Testis (tissue), 3 donors: ENCODE measurements around the gene POU6F2. TPM values are rescaled to one million over a fixed set of nuclear protein-coding genes. Genes with fewer than 3 reads are reported as not detected.

Experiments used
- DNase-seq: peaks from one replicate; pipeline ENCODE4 v3.0.0-alpha.2; 2019
- H3K27ac ChIP-seq, 2 donors: fragments of 200-600 bp; sonication (generic); one replicate each; pipeline ENCODE4 v1.5.1; 2019
- H3K27me3 ChIP-seq: fragments of 200-600 bp; sonication (generic); one replicate; pipeline ENCODE4 v1.5.1; 2019
- H3K36me3 ChIP-seq: fragments of 200-600 bp; sonication (generic); one replicate; pipeline ENCODE4 v1.5.1; 2017; ENCODE audit warnings: low read depth; ENCODE audit errors: missing control alignments
- H3K4me1 ChIP-seq: fragments of 200-600 bp; sonication (generic); one replicate; pipeline ENCODE4 v1.5.1; 2019
- H3K4me3 ChIP-seq, 2 donors: fragments of 200-600 bp; sonication (generic); one replicate each; pipeline ENCODE4 v1.5.1; 2017 to 2019
- H3K9me3 ChIP-seq: fragments of 200-600 bp; sonication (generic); one replicate; pipeline ENCODE4 v1.5.1; 2017
- POLR2A ChIP-seq: fragments of 450-650 bp; IDR thresholded peaks from one replicate; pipeline ENCODE4 v1.6.1; 2017; ENCODE audit warnings: antibody characterized with exemption, mild to moderate bottlenecking, moderate library complexity
- WGBS, 2 donors: methylation state at CpG; one replicate each; pipeline ENCODE4 v1.1.5; 2018; 5-methylcytosine and 5-hydroxymethylcytosine counted together
- intact Hi-C: fragments of 100-400 bp; cut with DNase I; formaldehyde crosslinking; loops from one replicate; pipeline ENCODE4 v1.15.1; 2023; ENCODE audit warnings: low total_unique reads
- polyA plus RNA-seq: library from polyadenylated mRNA; stranded (reverse); fragments of 350-450 nt; fragmentation: Illumina TruSeq; extraction: RNeasy Lipid Tissue Mini Kit (QIAGEN cat#74804); gene quantifications from one replicate; pipeline ENCODE4 v1.2.3, GENCODE V29; 2014; ENCODE audit warnings: low read depth, low replicate concordance; ENCODE audit not compliant: insufficient read depth
- total RNA-seq, 2 donors: library from RNA; depleted of rRNA; stranded (reverse); fragments of >200 nt; gene quantifications; one replicate each; pipeline ENCODE4 v1.2.3, GENCODE V29; 2016
- TF ChIP-seq, protein P1 (sequence below), 3 experiments: fragments of 450-650 bp in 2 of 3; fragments of 200-600 bp in 1 of 3; sonication (generic) in 1 of 3; IDR thresholded peaks; one replicate each; pipeline ENCODE4 v1.5.1; 2016 to 2019; ENCODE audit warnings: antibody characterized with exemption in 3 of 3, mild to moderate bottlenecking in 2 of 3, moderate library complexity in 1 of 3

The POU6F2 gene
- total and polyA plus RNA-seq, 3 donors from 2014 or later: 1.3 to 3.4 (median 1.7) TPM

DNA sequence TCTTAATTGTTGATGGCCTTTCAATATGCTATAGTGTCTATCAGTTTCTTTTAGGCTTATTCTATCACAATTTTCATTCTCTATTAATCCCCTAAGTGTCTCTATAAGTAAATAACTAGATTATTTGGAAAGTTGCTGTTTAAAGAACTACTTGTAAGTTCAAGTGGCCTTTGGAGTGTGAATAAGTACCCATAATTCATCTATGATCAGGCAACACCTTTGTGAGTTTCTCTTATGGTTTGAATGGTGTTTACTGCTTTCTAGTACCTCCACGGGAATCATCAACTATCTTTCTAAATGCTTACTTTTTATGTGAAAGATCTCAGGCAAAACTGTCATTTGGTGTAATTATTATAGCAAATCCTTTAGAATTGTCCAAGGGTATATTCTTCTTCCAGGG lies 166.7 kb downstream of the POU6F2 start:
- no peak for DNase-seq
- intact Hi-C loops: no loop called here
- Histone ChIP-seq H3K4me1 (no peaks in the 10 kb centered on the region), H3K9me3 (no peaks in the 10 kb centered on the region), H3K27me3 (no peaks in the 10 kb centered on the region), H3K27ac (no peak overlapping the region), H3K36me3 (no peaks in the 10 kb centered on the region), H3K4me3 (no peak overlapping the region)
- TF ChIP-seq POLR2A: no peak
- TF ChIP-seq, protein P1, sequence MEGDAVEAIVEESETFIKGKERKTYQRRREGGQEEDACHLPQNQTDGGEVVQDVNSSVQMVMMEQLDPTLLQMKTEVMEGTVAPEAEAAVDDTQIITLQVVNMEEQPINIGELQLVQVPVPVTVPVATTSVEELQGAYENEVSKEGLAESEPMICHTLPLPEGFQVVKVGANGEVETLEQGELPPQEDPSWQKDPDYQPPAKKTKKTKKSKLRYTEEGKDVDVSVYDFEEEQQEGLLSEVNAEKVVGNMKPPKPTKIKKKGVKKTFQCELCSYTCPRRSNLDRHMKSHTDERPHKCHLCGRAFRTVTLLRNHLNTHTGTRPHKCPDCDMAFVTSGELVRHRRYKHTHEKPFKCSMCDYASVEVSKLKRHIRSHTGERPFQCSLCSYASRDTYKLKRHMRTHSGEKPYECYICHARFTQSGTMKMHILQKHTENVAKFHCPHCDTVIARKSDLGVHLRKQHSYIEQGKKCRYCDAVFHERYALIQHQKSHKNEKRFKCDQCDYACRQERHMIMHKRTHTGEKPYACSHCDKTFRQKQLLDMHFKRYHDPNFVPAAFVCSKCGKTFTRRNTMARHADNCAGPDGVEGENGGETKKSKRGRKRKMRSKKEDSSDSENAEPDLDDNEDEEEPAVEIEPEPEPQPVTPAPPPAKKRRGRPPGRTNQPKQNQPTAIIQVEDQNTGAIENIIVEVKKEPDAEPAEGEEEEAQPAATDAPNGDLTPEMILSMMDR (IDR thresholded peaks at IDR 0.05): no peak
- WGBS, 2 donors: 94 to 95% methylated on average over 1 of the region's 1 CpG

DNA sequence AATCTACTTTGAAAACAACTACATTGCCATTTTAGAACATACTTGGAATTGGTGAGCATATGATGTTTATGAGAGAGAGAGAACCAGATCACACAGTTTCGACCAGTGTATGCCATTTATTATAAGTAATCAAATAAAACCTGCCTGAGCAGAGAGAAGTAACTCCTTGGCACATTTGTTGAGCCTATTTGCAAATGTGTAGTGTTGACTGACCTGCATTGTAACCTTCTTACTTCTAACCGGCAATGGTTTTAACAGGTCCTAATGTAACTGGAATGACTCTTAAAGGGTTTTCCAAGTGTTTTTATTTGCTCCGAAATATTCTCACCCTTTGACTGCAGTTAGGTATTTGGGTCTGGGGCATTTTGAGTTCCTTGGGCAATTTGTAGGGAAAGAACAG lies 167.6 kb downstream of the POU6F2 start:
- H3K4me3 ChIP-seq: no peak overlapping the region
- H3K4me1 ChIP-seq: no peaks in the 10 kb centered on the region
- intact Hi-C loops: no loop called here
- 86 to 92% methylated on average over 3 of the region's 3 CpGs for WGBS, 2 donors
- TF ChIP-seq, protein P1 (IDR thresholded peaks at IDR 0.05): no peak
- no peak for TF ChIP-seq POLR2A
- no peaks in the 10 kb centered on the region for H3K27me3 ChIP-seq
- DNase-seq: no peak
- no peaks in the 10 kb centered on the region for H3K36me3 ChIP-seq
- H3K9me3 ChIP-seq: no peaks in the 10 kb centered on the region
- H3K27ac ChIP-seq: no peak overlapping the region

DNA sequence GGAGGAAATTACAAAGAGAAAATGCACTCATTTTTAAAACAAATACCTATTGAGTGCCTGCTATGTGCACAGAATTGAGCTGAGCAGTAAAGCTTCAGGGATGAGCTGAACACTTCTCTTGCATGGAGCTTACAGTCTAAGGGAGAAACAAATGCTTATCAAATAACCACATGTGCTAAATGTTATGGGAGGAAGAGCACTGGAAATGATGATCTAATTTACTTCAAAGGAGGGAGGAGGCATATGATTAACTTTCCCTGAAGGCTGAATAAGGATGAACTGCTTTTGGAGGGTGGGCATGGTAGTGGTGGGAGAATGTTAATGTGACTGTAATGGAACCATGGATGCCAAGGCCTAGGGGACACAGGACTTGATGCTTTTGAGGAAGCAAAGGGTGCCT lies 168.2 kb downstream of the POU6F2 start:
- Histone ChIP-seq H3K9me3 (no peaks in the 10 kb centered on the region), H3K36me3 (no peaks in the 10 kb centered on the region), H3K27ac (no peak overlapping the region), H3K27me3 (no peaks in the 10 kb centered on the region), H3K4me3 (no peak overlapping the region), H3K4me1 (no peaks in the 10 kb centered on the region)
- intact Hi-C loops: no loop called here
- no peak for TF ChIP-seq POLR2A
- TF ChIP-seq, protein P1 (IDR thresholded peaks at IDR 0.05): no peak
- DNase-seq: no peak

DNA sequence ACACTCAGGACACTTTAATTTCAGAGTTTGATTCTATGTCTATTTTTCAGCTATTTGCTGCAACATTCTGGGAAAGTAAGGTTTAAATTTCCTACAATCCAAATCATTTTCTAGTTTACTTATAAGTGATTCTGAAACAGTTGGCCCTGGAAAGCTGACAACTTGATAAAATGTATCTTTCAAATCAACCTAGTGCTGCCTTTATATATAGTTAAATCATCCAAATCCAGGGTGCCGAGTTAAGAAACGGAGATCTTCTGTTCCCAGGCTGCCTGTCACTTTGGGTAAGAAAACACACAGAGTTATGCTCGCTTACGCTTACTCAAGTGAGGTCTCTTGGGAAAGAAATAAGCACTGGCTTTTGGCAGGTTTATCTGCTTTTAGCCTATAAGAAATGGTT lies 175.0 kb downstream of the POU6F2 start:
- WGBS, 2 donors: 65 to 67% methylated on average over 4 of the region's 4 CpGs
- Histone ChIP-seq H3K4me3 (no peak overlapping the region), H3K9me3 (no peaks in the 10 kb centered on the region), H3K27me3 (no peaks in the 10 kb centered on the region), H3K27ac (no peak overlapping the region), H3K36me3 (no peaks in the 10 kb centered on the region), H3K4me1 (peaks cover 5% of the 10 kb centered on the region)
- intact Hi-C loops: no loop called here
- no peak for TF ChIP-seq POLR2A
- TF ChIP-seq, protein P1 (IDR thresholded peaks at IDR 0.05): no peak
- no peak for DNase-seq

DNA sequence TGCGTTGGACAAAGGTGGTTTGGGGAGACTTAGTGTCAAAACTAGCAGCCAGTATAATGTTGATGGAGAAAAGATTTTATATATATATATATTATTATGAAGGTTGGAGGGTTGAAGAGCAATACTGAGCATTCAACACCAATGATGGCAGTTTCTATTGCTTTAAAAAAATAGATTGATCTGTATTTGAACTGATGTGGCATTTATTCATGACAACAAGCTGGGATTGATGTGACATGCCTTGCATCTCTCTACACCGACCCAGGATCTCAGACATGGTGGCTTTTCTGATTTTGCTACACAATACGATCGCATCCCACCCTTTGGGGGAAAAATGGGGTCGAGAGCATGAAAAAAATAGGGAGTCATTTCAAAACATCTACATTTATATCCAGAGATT lies 175.4 kb downstream of the POU6F2 start:
- Histone ChIP-seq H3K36me3 (no peaks in the 10 kb centered on the region), H3K4me1 (peaks cover 5% of the 10 kb centered on the region), H3K27ac (no peak overlapping the region), H3K9me3 (no peaks in the 10 kb centered on the region), H3K4me3 (no peak overlapping the region), H3K27me3 (no peaks in the 10 kb centered on the region)
- intact Hi-C loops: no loop called here
- 81 to 90% methylated on average over 5 of the region's 5 CpGs for WGBS, 2 donors
- no peak for DNase-seq
- TF ChIP-seq POLR2A: no peak
- TF ChIP-seq, protein P1 (IDR thresholded peaks at IDR 0.05): no peak
